HL-60 (cell line): ENCODE data around the gene IL2RA.

Experiments used
- CTCF ChIP-seq: IDR thresholded peaks from one replicate; pipeline ENCODE4 v1.5.1; 2011; ENCODE audit warnings: low read length, control low read depth, inconsistent platforms; ENCODE audit not compliant: insufficient read depth
- GABPA ChIP-seq: IDR thresholded peaks from 2 replicates; pipeline ENCODE4 v1.6.1; 2012; ENCODE audit warnings: low read depth
- POLR2AphosphoS5 ChIP-seq: IDR thresholded peaks from 2 replicates; pipeline ENCODE4 v1.6.1; 2012; ENCODE audit warnings: low read depth

- TF ChIP-seq CTCF (no peak), POLR2AphosphoS5 (no peak), GABPA (no peak)
These were observed 16.9 kb upstream of the IL2RA start for GRCh38 chr10:6079044-6079443.
